ENCODE data around the gene VGLL4.

The VGLL4 gene

GRCh38 chr3:11567516-11568467, 75.9 kb downstream of the VGLL4 start:
- TF ChIP-seq GATA2 (IDR thresholded peaks at IDR 0.05; ENCODE audit: low read depth, low read length) = no peak
- TF ChIP-seq GATA3 (IDR thresholded peaks at IDR 0.05; ENCODE audit: low read depth, low read length) = no peak

GRCh38 chr3:11566916-11567315, 76.8 kb downstream of the VGLL4 start:
- no peak for TF ChIP-seq GATA2 (IDR thresholded peaks at IDR 0.05; ENCODE audit: low read depth, low read length)
- TF ChIP-seq GATA3 (IDR thresholded peaks at IDR 0.05; ENCODE audit: low read depth, low read length) = no peak

- no peak for TF ChIP-seq GATA3 (IDR thresholded peaks at IDR 0.05; ENCODE audit: low read depth, low read length)
- no peak for TF ChIP-seq GATA2 (IDR thresholded peaks at IDR 0.05; ENCODE audit: low read depth, low read length)
These were observed 77.2 kb downstream of the VGLL4 start for GRCh38 chr3:11566478-11566877.

GRCh38 chr3:11565932-11566331, 77.8 kb downstream of the VGLL4 start:
- TF ChIP-seq GATA3 (IDR thresholded peaks at IDR 0.05; ENCODE audit: low read depth, low read length) = no peak
- TF ChIP-seq GATA2 (IDR thresholded peaks at IDR 0.05; ENCODE audit: low read depth, low read length) = no peak

- no peak for TF ChIP-seq GATA2 (IDR thresholded peaks at IDR 0.05; ENCODE audit: low read depth, low read length)
- TF ChIP-seq GATA3 (IDR thresholded peaks at IDR 0.05; ENCODE audit: low read depth, low read length) = no peak
These were observed 78.2 kb downstream of the VGLL4 start for GRCh38 chr3:11565492-11565891.

- TF ChIP-seq GATA3 (IDR thresholded peaks at IDR 0.05; ENCODE audit: low read depth, low read length) (no peak), GATA2 (IDR thresholded peaks at IDR 0.05; ENCODE audit: low read depth, low read length) (no peak)
These were observed 78.6 kb downstream of the VGLL4 start for GRCh38 chr3:11565072-11565471.

GRCh38 chr3:11564577-11565001, 79.1 kb downstream of the VGLL4 start:
- TF ChIP-seq GATA3 (IDR thresholded peaks at IDR 0.05; ENCODE audit: low read depth, low read length) (no peak), GATA2 (IDR thresholded peaks at IDR 0.05; ENCODE audit: low read depth, low read length) (no peak)

GRCh38 chr3:11563865-11564185, 79.9 kb downstream of the VGLL4 start:
- no peak for TF ChIP-seq GATA3 (IDR thresholded peaks at IDR 0.05; ENCODE audit: low read depth, low read length)
- TF ChIP-seq GATA2 (IDR thresholded peaks at IDR 0.05; ENCODE audit: low read depth, low read length) = no peak

GRCh38 chr3:11563159-11563864, 80.4 kb downstream of the VGLL4 start:
- TF ChIP-seq GATA3 (IDR thresholded peaks at IDR 0.05; ENCODE audit: low read depth, low read length) (no peak), GATA2 (IDR thresholded peaks at IDR 0.05; ENCODE audit: low read depth, low read length) (no peak)

- TF ChIP-seq GATA3 (IDR thresholded peaks at IDR 0.05; ENCODE audit: low read depth, low read length) (no peak), GATA2 (IDR thresholded peaks at IDR 0.05; ENCODE audit: low read depth, low read length) (no peak)
These were observed 81.3 kb downstream of the VGLL4 start for GRCh38 chr3:11562277-11562881.

GRCh38 chr3:11560746-11561145, 83.0 kb downstream of the VGLL4 start:
- TF ChIP-seq GATA3 (IDR thresholded peaks at IDR 0.05; ENCODE audit: low read depth, low read length) (no peak), GATA2 (IDR thresholded peaks at IDR 0.05; ENCODE audit: low read depth, low read length) (no peak)

- TF ChIP-seq GATA2 (IDR thresholded peaks at IDR 0.05; ENCODE audit: low read depth, low read length) (no peak), GATA3 (IDR thresholded peaks at IDR 0.05; ENCODE audit: low read depth, low read length) (no peak)
These were observed 83.7 kb downstream of the VGLL4 start for GRCh38 chr3:11559816-11560633.

GRCh38 chr3:11558918-11559815, 84.5 kb downstream of the VGLL4 start:
- TF ChIP-seq GATA3 (IDR thresholded peaks at IDR 0.05; ENCODE audit: low read depth, low read length) (no peak), GATA2 (IDR thresholded peaks at IDR 0.05; ENCODE audit: low read depth, low read length) (no peak)
